HG03354 (cell line): Measurements from ENCODE around the gene ACSS3.
"Not testable (repeated sequence)": the region's sequence is repeated elsewhere in the genome, so short reads cannot be mapped to it uniquely, and the experiment has no call there.

Experiments used
- ATAC-seq: cut with Tn5 transposase; IDR thresholded peaks from one replicate; pipeline ENCODE4 v1.9.1; 2021; ENCODE audit warnings: mild to moderate bottlenecking; ENCODE audit not compliant: unreplicated experiment, poor library complexity, severe bottlenecking

The ACSS3 gene

GRCh38 chr12:81077686-81078441, at the start of gene ACSS3:
ACSS3 (plus strand) TSS chr12:81078079; CDS start chr12:81078121, 42 bp downstream.
- no peak for ATAC-seq

- ATAC-seq, result no peak
Measured at GRCh38 chr12:81034926-81035325, 43.0 kb upstream of the ACSS3 start.

- ATAC-seq, result no peak
Measured at GRCh38 chr12:81039231-81039630, 38.6 kb upstream of the ACSS3 start.

GRCh38 chr12:81043979-81044740, 33.7 kb upstream of the ACSS3 start:
- ATAC-seq, result no peak

- ATAC-seq, result not testable (repeated sequence)
Measured at GRCh38 chr12:81064971-81065370, 12.9 kb upstream of the ACSS3 start.

- no peak for ATAC-seq
Measured at GRCh38 chr12:81070846-81071245, 7.0 kb upstream of the ACSS3 start.

GRCh38 chr12:81075539-81075938, 2.3 kb upstream of the ACSS3 start:
- no peak for ATAC-seq

GRCh38 chr12:81077329-81077685, 572 bp upstream of the ACSS3 start:
- no peak for ATAC-seq

- no peak for ATAC-seq
Measured at GRCh38 chr12:81078469-81079196, 754 bp downstream of the ACSS3 start.

GRCh38 chr12:81079280-81080076, 1.6 kb downstream of the ACSS3 start:
- ATAC-seq, result no peak

GRCh38 chr12:81080431-81080983, 2.6 kb downstream of the ACSS3 start:
- ATAC-seq, result no peak

- no peak for ATAC-seq
Measured at GRCh38 chr12:81081726-81082125, 3.8 kb downstream of the ACSS3 start.

GRCh38 chr12:81083018-81083417, 5.1 kb downstream of the ACSS3 start:
- no peak for ATAC-seq

- ATAC-seq, result no peak
Measured at GRCh38 chr12:81083906-81084513, 6.1 kb downstream of the ACSS3 start.

GRCh38 chr12:81084811-81085350, 7.0 kb downstream of the ACSS3 start:
- no peak for ATAC-seq

GRCh38 chr12:81085832-81086231, 8.0 kb downstream of the ACSS3 start:
- no peak for ATAC-seq

- ATAC-seq, result no peak
Measured at GRCh38 chr12:81086342-81086741, 8.5 kb downstream of the ACSS3 start.

GRCh38 chr12:81088221-81088620, 10.3 kb downstream of the ACSS3 start:
- no peak for ATAC-seq

GRCh38 chr12:81089412-81089811, 11.5 kb downstream of the ACSS3 start:
- ATAC-seq, result no peak
